OCI-LY1 (cell line): ENCODE measurements around the gene ST3GAL5.

Source experiments
- H2AFZ ChIP-seq: fragments of 200-600 bp; sonication (generic), shearing (Covaris generic); 2 replicates; pipeline ENCODE4 v1.6.0; 2014; ENCODE audit warnings: antibody characterized with exemption, mild to moderate bottlenecking, low read length
- H3F3A ChIP-seq: fragments of 200-600 bp; sonication (generic), shearing (Covaris generic); 2 replicates; pipeline ENCODE4 v1.6.0; 2014; ENCODE audit warnings: mild to moderate bottlenecking, antibody characterized with exemption, low read length, moderate library complexity; ENCODE audit not compliant: insufficient read depth
- H3K27ac ChIP-seq: fragments of 200-600 bp; sonication (generic); 2 replicates; pipeline ENCODE4 v1.5.1; 2014; ENCODE audit warnings: low read length, mixed run types, mild to moderate bottlenecking, low read depth; ENCODE audit not compliant: poor library complexity, severe bottlenecking
- H3K27me3 ChIP-seq: fragments of 200-600 bp; sonication (generic); 2 replicates; pipeline ENCODE4 v1.6.0; 2014; ENCODE audit warnings: antibody characterized with exemption, mild to moderate bottlenecking, low read length, moderate library complexity; ENCODE audit not compliant: insufficient read depth
- H3K36me3 ChIP-seq: fragments of 200-600 bp; sonication (generic); 2 replicates; pipeline ENCODE4 v1.6.1; 2014; ENCODE audit warnings: mild to moderate bottlenecking, antibody characterized with exemption, low read length, moderate library complexity, mixed read lengths; ENCODE audit not compliant: insufficient read depth
- H3K4me1 ChIP-seq: fragments of 200-600 bp; sonication (generic); 2 replicates; pipeline ENCODE4 v1.5.1; 2014; ENCODE audit warnings: mild to moderate bottlenecking, low read length, moderate library complexity; ENCODE audit not compliant: insufficient read depth, severe bottlenecking
- H3K4me2 ChIP-seq: fragments of 200-600 bp; sonication (generic), shearing (Covaris generic); 2 replicates; pipeline ENCODE4 v1.6.1; 2014; ENCODE audit warnings: low read length
- H3K4me3 ChIP-seq: fragments of 200-600 bp; sonication (generic); 2 replicates; pipeline ENCODE4 v1.5.1; 2014; ENCODE audit warnings: low read length, low read depth, mild to moderate bottlenecking, mixed read lengths; ENCODE audit not compliant: poor library complexity, severe bottlenecking
- H3K79me2 ChIP-seq: fragments of 200-600 bp; shearing (Covaris generic); 2 replicates; pipeline ENCODE4 v1.6.1; 2016; ENCODE audit warnings: mixed run types, low read length, mixed read lengths; ENCODE audit not compliant: insufficient read depth
- H3K9ac ChIP-seq: fragments of 200-600 bp; sonication (generic), shearing (Covaris generic); 2 replicates; pipeline ENCODE4 v1.6.1; 2014; ENCODE audit warnings: mild to moderate bottlenecking, low read length, mixed read lengths
- H3K9me2 ChIP-seq: fragments of 200-600 bp; sonication (generic), shearing (Covaris generic); 2 replicates; pipeline ENCODE4 v1.6.1; 2014; ENCODE audit warnings: low read depth, mild to moderate bottlenecking, low read length, mixed read lengths
- H3K9me3 ChIP-seq: fragments of 200-600 bp; shearing (Covaris generic); 2 replicates; pipeline ENCODE4 v1.6.1; 2014; ENCODE audit warnings: low read length, mixed read lengths
- H4K20me1 ChIP-seq: fragments of 200-600 bp; sonication (generic), shearing (Covaris generic); 2 replicates; pipeline ENCODE4 v1.6.0; 2016; ENCODE audit warnings: mild to moderate bottlenecking, low read length; ENCODE audit not compliant: insufficient read depth
- CTCF ChIP-seq: fragments of 200-600 bp; sonication (generic), shearing (Covaris generic); IDR thresholded peaks from 2 replicates; pipeline ENCODE4 v1.5.1; 2017; ENCODE audit warnings: mild to moderate bottlenecking, antibody characterized with exemption, low read length, moderate library complexity, mixed read lengths
- EZH2 ChIP-seq: fragments of 200-600 bp; sonication (generic), shearing (Covaris generic); IDR thresholded peaks from 2 replicates; pipeline ENCODE4 v1.8.0; 2017; ENCODE audit warnings: borderline replicate concordance, mixed run types, mild to moderate bottlenecking, antibody characterized with exemption, low read length, moderate library complexity, mixed read lengths

Gene ST3GAL5

DNA sequence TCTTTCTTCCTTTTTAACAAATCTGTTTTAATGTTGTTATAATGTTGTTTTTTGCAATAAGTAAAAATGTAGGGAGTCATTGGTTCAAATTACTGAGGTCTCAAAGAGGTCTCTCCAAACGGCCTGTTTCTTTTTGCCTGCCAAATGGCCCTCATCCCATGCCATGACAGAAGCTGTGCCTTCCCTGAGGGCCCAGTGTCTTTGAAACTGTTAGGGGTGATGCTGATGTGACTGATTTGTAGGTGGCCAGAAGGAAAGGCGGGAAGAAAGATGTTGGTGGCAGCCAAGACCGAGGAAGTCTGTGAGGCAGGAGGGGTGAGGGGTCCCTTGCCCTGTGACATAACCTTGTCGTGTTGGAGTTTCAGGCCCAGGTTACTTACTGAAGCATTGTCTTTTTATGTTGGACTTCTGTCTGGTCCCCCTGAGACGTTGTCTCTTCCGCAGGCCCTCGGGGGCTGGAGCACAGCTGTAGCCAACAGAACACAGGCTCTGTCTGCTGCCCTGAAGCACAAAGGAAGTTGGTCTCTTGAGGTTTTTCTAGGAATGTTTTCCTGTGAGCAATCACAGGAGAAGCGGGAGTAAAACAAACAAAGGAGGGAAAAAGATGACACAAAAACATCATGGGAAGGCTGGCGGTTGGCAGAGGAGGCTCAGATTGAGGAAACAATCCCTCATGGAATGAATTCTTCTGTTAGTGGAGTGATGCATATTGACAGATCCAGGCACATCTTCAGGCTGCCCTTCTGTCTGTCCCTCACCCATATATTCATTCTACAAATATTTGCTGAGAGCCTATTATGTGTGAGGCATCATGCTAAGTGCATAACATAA lies 4.9 kb upstream of the ST3GAL5 start:
- no peak overlapping the region for H3K4me3 ChIP-seq
- peaks cover 4% of the 10 kb centered on the region; the same call in 1 of the 2 replicates for H3K9me3 ChIP-seq
- no peak overlapping the region for H3K4me2 ChIP-seq
- H3K9me2 ChIP-seq, result no peaks in the 10 kb centered on the region
- no peaks in the 10 kb centered on the region for H3K27me3 ChIP-seq
- H3F3A ChIP-seq, result no peaks in the 10 kb centered on the region
- H3K9ac ChIP-seq, result no peak overlapping the region
- TF ChIP-seq CTCF (no peak), EZH2 (no peak)
- H2AFZ ChIP-seq, result no peak overlapping the region
- no peaks in the 10 kb centered on the region for H3K79me2 ChIP-seq
- no peak overlapping the region for H3K27ac ChIP-seq
- H3K4me1 ChIP-seq, result peaks cover 9% of the 10 kb centered on the region
- H3K36me3 ChIP-seq, result no peaks in the 10 kb centered on the region
- no peaks in the 10 kb centered on the region for H4K20me1 ChIP-seq

DNA sequence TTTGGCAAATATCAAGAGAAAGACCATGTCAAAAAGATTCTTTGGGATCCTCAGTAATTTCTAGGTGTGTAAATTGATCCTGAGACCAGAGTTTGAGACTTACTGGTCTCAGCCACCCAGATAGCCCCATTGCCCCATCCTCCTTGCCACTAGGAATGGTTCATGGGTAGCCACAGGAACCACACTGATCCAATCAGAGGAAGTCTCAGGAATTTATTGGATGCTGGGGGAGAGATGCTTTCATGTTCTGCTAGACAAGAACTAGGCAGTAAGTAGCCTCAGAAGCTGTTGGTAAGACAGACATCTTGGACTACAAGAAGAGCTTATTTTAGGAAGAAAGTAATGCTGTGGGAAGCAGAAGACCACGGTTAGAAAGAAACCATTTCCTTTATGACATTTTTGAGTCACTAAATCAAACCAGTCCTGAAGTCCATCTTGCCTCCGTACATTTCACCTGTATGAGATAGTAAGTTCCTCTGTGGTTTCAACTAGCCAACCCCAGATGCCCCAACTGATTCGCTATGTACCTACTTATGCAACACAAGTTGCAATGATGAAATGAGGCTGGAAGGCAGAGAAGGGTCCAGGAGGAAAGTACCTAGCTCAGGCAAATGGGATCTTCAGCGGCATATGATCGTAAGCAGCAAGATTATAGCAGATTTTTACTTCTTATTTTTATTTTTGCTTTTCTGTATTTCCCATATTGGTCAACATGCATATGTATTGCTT lies 3.6 kb upstream of the ST3GAL5 start:
- Histone ChIP-seq H3K27ac (no peak overlapping the region), H3K36me3 (no peaks in the 10 kb centered on the region), H3K4me1 (peaks cover 19% of the 10 kb centered on the region), H3K9me2 (no peaks in the 10 kb centered on the region), H2AFZ (no peak overlapping the region), H4K20me1 (no peaks in the 10 kb centered on the region), H3K27me3 (no peaks in the 10 kb centered on the region), H3K79me2 (no peaks in the 10 kb centered on the region), H3K9me3 (no peaks in the 10 kb centered on the region), H3K9ac (no peak overlapping the region), H3K4me2 (no peak overlapping the region), H3K4me3 (no peak overlapping the region), H3F3A (no peaks in the 10 kb centered on the region)
- TF ChIP-seq CTCF (no peak), EZH2 (no peak)

- TF ChIP-seq EZH2, result no peak
- TF ChIP-seq CTCF, result no peak
- no peaks in the 10 kb centered on the region for H3K79me2 ChIP-seq
- no peaks in the 10 kb centered on the region for H4K20me1 ChIP-seq
- no peak overlapping the region for H3K4me2 ChIP-seq
- no peak overlapping the region for H3K27ac ChIP-seq
- H3K9me2 ChIP-seq, result no peaks in the 10 kb centered on the region
- no peak overlapping the region for H3K9ac ChIP-seq
- no peaks in the 10 kb centered on the region for H3K9me3 ChIP-seq
- peaks cover 23% of the 10 kb centered on the region for H3K4me1 ChIP-seq
- H2AFZ ChIP-seq, result no peak overlapping the region
- no peaks in the 10 kb centered on the region for H3F3A ChIP-seq
- no peaks in the 10 kb centered on the region for H3K36me3 ChIP-seq
- H3K4me3 ChIP-seq, result no peak overlapping the region
- H3K27me3 ChIP-seq, result no peaks in the 10 kb centered on the region
Measured at GRCh38 chr2:85890522-85891176, 1.9 kb upstream of the ST3GAL5 start.
